Esophagus squamous epithelium (tissue), 5 donors: Measurements from ENCODE around the gene TNFRSF13B. TPM values are rescaled to one million over a fixed set of nuclear protein-coding genes. Genes with fewer than 3 reads are reported as not detected.

ENCODE experiments used
- DNase-seq: peaks from one replicate; lab custom pipeline; 2025; lab: John Stamatoyannopoulos, UW
- H3K27ac ChIP-seq, 4 donors: fragments of 200-600 bp; sonication (generic); one replicate each; pipeline ENCODE4 v1.5.1; 2016 to 2019; ENCODE audit warnings: mild to moderate bottlenecking in 1 of 4
- H3K27me3 ChIP-seq, 4 donors: fragments of 200-600 bp; sonication (generic); 1 replicate in 3 of 4; 2 replicates in 1 of 4; pipeline versions ENCODE4 v1.5.1 to v1.6.0; 2017 to 2021; ENCODE audit warnings: antibody characterized with exemption in 1 of 4
- H3K36me3 ChIP-seq, 3 donors: fragments of 200-600 bp; sonication (generic); one replicate each; pipeline ENCODE4 v1.5.1; 2016 to 2019
- H3K4me1 ChIP-seq, 3 donors: fragments of 200-600 bp; sonication (generic); one replicate each; pipeline ENCODE4 v1.5.1; 2017 to 2019
- H3K4me3 ChIP-seq, 4 donors: fragments of 200-600 bp; sonication (generic); 1 replicate in 3 of 4; 2 replicates in 1 of 4; pipeline ENCODE4 v1.5.1; 2016 to 2019; ENCODE audit warnings: mild to moderate bottlenecking in 2 of 4, moderate library complexity in 1 of 4
- H3K9me3 ChIP-seq, 3 donors: fragments of 200-600 bp; sonication (generic); one replicate each; pipeline ENCODE4 v1.5.1; 2016 to 2019
- CTCF ChIP-seq, 6 experiments: fragments of 450-650 bp in 4 of 6; fragments of 200-600 bp in 2 of 6; sonication (generic) in 2 of 6; IDR thresholded peaks; one replicate each; pipeline ENCODE4 v1.5.1; 2016 to 2019; ENCODE audit warnings: antibody characterized with exemption in 6 of 6, mild to moderate bottlenecking in 4 of 6, moderate library complexity in 4 of 6
- POLR2A ChIP-seq, 4 donors: fragments of 450-650 bp; IDR thresholded peaks; one replicate each; pipeline ENCODE4 v1.6.1; 2017; ENCODE audit warnings: antibody characterized with exemption in 4 of 4, mild to moderate bottlenecking in 4 of 4, moderate library complexity in 3 of 4
- WGBS, 2 donors: methylation state at CpG; one replicate each; pipeline ENCODE4 v1.1.5; 2018; 5-methylcytosine and 5-hydroxymethylcytosine counted together
- intact Hi-C: fragments of 100-400 bp; cut with DNase I; formaldehyde crosslinking; loops from one replicate; pipeline ENCODE4 v1.15.0; 2022
- total RNA-seq, 4 donors: library from RNA; depleted of rRNA; stranded (reverse); fragments of >200 nt; gene quantifications; one replicate each; pipeline ENCODE4 v1.1.0, GENCODE V29; 2016
- donor health status: DM: yes; HTN: yes; CAD: no.

Gene TNFRSF13B
- total RNA-seq, 4 donors from 2014 or later = not detected

GRCh38 chr17:16915752-16916556 lies 56.0 kb downstream of the TNFRSF13B start:
- no peak for DNase-seq
- Histone ChIP-seq H3K4me3 (no peak overlapping the region), H3K9me3 (no peaks in the 10 kb centered on the region), H3K4me1 (no peaks in the 10 kb centered on the region), H3K36me3 (no peaks in the 10 kb centered on the region), H3K27me3 (peaks cover 0 to 9% (median 0%) of the 10 kb centered on the region in 4 donors), H3K27ac (no peak overlapping the region)
- 68 to 77% methylated on average over 4 of the region's 11 CpGs for WGBS, 2 donors
- intact Hi-C loops = no loop called here
- TF ChIP-seq POLR2A (IDR thresholded peaks at IDR 0.05) (no peak), CTCF (IDR thresholded peaks at IDR 0.05) (peak in 4 of 6 experiments; percentile 2 to 24 (median 8))

GRCh38 chr17:16913463-16913862 lies 58.5 kb downstream of the TNFRSF13B start:
- Histone ChIP-seq H3K27me3 (peaks cover 0 to 19% (median 0%) of the 10 kb centered on the region in 4 donors), H3K36me3 (no peaks in the 10 kb centered on the region), H3K9me3 (no peaks in the 10 kb centered on the region), H3K27ac (no peak overlapping the region), H3K4me3 (no peak overlapping the region), H3K4me1 (no peaks in the 10 kb centered on the region)
- no peak for DNase-seq
- TF ChIP-seq POLR2A (IDR thresholded peaks at IDR 0.05) = no peak
- no peak for TF ChIP-seq CTCF (IDR thresholded peaks at IDR 0.05)
- intact Hi-C loops = no loop called here
- WGBS, 2 donors = 65 to 100% methylated on average over 2 of the region's 2 CpGs

- Histone ChIP-seq H3K36me3 (no peaks in the 10 kb centered on the region), H3K27me3 (peaks cover 0 to 27% (median 0%) of the 10 kb centered on the region in 4 donors), H3K4me1 (no peaks in the 10 kb centered on the region), H3K9me3 (no peaks in the 10 kb centered on the region), H3K4me3 (no peak overlapping the region), H3K27ac (no peak overlapping the region)
- no peak for DNase-seq
- intact Hi-C loops = no loop called here
- TF ChIP-seq CTCF (IDR thresholded peaks at IDR 0.05) = no peak
- WGBS, 2 donors = 89 to 90% methylated on average over 13 to 17 of the region's 17 CpGs
These were observed 59.6 kb downstream of the TNFRSF13B start for GRCh38 chr17:16912021-16912962.

GRCh38 chr17:16911141-16911937 lies 60.6 kb downstream of the TNFRSF13B start:
- Histone ChIP-seq H3K27me3 (peaks cover 0 to 27% (median 0%) of the 10 kb centered on the region in 4 donors), H3K4me1 (no peaks in the 10 kb centered on the region), H3K4me3 (no peak overlapping the region), H3K9me3 (no peaks in the 10 kb centered on the region), H3K36me3 (no peaks in the 10 kb centered on the region), H3K27ac (no peak overlapping the region)
- 75 to 79% methylated on average over 9 to 14 of the region's 17 CpGs for WGBS, 2 donors
- no peak for DNase-seq
- TF ChIP-seq POLR2A (IDR thresholded peaks at IDR 0.05) (no peak), CTCF (IDR thresholded peaks at IDR 0.05) (no peak)
- intact Hi-C loops = no loop called here
